ENCODE results near the gene SHC3. TPM values are rescaled to one million over a fixed set of nuclear protein-coding genes. Genes with fewer than 3 reads are reported as not detected.

The SHC3 gene
- polyA plus RNA-seq, 3 donors, result not detected

DNA sequence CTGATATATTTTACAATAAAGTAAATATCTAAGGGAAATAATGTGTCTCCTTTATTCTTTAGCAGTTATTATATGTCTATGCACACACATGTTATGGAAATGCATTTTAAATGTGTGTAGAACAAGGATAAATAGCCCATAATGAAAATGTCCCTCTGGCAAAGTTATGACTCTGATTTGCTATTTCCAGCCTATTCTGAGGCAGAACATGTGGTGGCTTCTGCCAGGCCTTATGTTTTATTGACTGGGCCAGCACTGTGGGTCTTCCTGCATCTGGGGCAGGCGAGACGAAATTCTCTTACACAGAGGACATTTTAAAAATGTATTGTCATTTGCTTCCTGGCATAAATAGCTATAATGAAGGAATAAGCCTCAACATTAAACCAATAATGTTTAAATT lies 134.5 kb downstream of the SHC3 start:
- no peak overlapping the region for H3K27ac Mint-ChIP-seq
- WGBS (ENCODE audit: insufficient coverage), result no CpG with 5 or more reads among the region's 2 CpGs

DNA sequence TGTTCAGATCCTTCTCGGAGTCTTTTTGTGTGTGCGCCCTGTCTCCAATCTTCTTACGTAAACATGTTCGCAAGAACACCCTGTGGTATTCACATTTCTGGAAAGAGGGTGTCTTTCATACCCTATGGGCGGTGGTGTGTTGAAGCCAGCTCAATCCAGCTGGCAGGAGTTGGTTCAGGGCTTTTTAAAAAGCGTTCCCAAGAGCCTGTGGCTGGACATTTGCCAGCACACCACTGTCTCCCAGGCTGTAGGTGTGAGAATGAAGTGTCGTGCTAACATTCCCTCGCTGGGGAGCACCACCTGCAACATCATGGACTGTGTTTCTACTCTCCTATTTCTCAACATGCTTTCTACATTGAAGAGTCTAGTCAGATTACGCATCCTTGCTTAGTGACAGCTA lies 135.6 kb downstream of the SHC3 start:
- Histone ChIP-seq H3K27ac (ENCODE audit: low read depth in 1 of 2, low read length in 2 of 2) (no peak overlapping the region), H4K20me1 (ENCODE audit: insufficient read depth, low read length) (no peaks in the 10 kb centered on the region), H3K4me1 (ENCODE audit: control insufficient read depth in 1 of 2, insufficient read depth in 2 of 2, low read length in 2 of 2) (peaks cover 0 to 2% of the 10 kb centered on the region in 2 donors), H3K9ac (ENCODE audit: insufficient read depth, low read length, poor library complexity, severe bottlenecking) (no peak overlapping the region), H3K4me3 (replicated peaks in 1 of 3; ENCODE audit: low read depth in 2 of 3, low read length in 3 of 3) (no peak overlapping the region), H3K27me3 (ENCODE audit: control insufficient read depth in 2 of 2, insufficient read depth in 2 of 2, low read length in 2 of 2) (peaks cover 2 to 23% of the 10 kb centered on the region in 2 donors), H3K79me2 (ENCODE audit: insufficient read depth, low read length) (no peaks in the 10 kb centered on the region), H3K9me3 (replicated peaks in 1 of 2; ENCODE audit: control insufficient read depth in 1 of 2, insufficient read depth in 1 of 2, low read length in 2 of 2) (no peaks in the 10 kb centered on the region), H2AFZ (ENCODE audit: insufficient read depth, low read depth, low read length, poor library complexity, severe bottlenecking) (no peak overlapping the region), H3K36me3 (replicated peaks in 1 of 2; ENCODE audit: control insufficient read depth in 1 of 2, insufficient read depth in 2 of 2, low read length in 2 of 2) (no peaks in the 10 kb centered on the region), H3K4me2 (replicated peaks; ENCODE audit: extremely low read depth, low read length, poor library complexity, severe bottlenecking) (no peak overlapping the region)
- WGBS (ENCODE audit: insufficient coverage), result 100% methylated on average over 3 of the region's 9 CpGs
- Mint-ChIP-seq H3K27ac (no peak overlapping the region), H3K4me3 (no peak overlapping the region), H3K36me3 (no peaks in the 10 kb centered on the region), H3K27me3 (ENCODE audit: low read depth in 3 of 3) (peaks cover 13 to 26% (median 25%) of the 10 kb centered on the region in 3 donors), H3K9me3 (peaks cover 0 to 2% (median 0%) of the 10 kb centered on the region in 7 donors), H3K4me1 (peaks cover 2% of the 10 kb centered on the region)
- DNase-seq, result no peak
- intact Hi-C loops (cut with micrococcal nuclease), result no loop called here
- TF ChIP-seq, protein P1, sequence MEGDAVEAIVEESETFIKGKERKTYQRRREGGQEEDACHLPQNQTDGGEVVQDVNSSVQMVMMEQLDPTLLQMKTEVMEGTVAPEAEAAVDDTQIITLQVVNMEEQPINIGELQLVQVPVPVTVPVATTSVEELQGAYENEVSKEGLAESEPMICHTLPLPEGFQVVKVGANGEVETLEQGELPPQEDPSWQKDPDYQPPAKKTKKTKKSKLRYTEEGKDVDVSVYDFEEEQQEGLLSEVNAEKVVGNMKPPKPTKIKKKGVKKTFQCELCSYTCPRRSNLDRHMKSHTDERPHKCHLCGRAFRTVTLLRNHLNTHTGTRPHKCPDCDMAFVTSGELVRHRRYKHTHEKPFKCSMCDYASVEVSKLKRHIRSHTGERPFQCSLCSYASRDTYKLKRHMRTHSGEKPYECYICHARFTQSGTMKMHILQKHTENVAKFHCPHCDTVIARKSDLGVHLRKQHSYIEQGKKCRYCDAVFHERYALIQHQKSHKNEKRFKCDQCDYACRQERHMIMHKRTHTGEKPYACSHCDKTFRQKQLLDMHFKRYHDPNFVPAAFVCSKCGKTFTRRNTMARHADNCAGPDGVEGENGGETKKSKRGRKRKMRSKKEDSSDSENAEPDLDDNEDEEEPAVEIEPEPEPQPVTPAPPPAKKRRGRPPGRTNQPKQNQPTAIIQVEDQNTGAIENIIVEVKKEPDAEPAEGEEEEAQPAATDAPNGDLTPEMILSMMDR (IDR thresholded peaks at IDR 0.05), result no peak

More for the DNA sequence above, 134.5 kb downstream of the SHC3 start:
- Mint-ChIP-seq H3K4me1 (no peaks in the 10 kb centered on the region), H3K27me3 (ENCODE audit: low read depth in 3 of 3) (peaks cover 16 to 28% (median 24%) of the 10 kb centered on the region in 3 donors), H3K9me3 (peaks cover 0 to 2% (median 0%) of the 10 kb centered on the region in 7 donors), H3K36me3 (no peaks in the 10 kb centered on the region), H3K4me3 (no peak overlapping the region)
- Histone ChIP-seq H3K9ac (ENCODE audit: insufficient read depth, low read length, poor library complexity, severe bottlenecking) (no peak overlapping the region), H2AFZ (ENCODE audit: insufficient read depth, low read depth, low read length, poor library complexity, severe bottlenecking) (no peak overlapping the region), H3K27me3 (ENCODE audit: control insufficient read depth in 2 of 2, insufficient read depth in 2 of 2, low read length in 2 of 2) (peaks cover 2 to 24% of the 10 kb centered on the region in 2 donors), H3K36me3 (replicated peaks in 1 of 2; ENCODE audit: control insufficient read depth in 1 of 2, insufficient read depth in 2 of 2, low read length in 2 of 2) (no peaks in the 10 kb centered on the region), H3K4me2 (replicated peaks; ENCODE audit: extremely low read depth, low read length, poor library complexity, severe bottlenecking) (no peak overlapping the region), H3K9me3 (replicated peaks in 1 of 2; ENCODE audit: control insufficient read depth in 1 of 2, insufficient read depth in 1 of 2, low read length in 2 of 2) (no peaks in the 10 kb centered on the region), H4K20me1 (ENCODE audit: insufficient read depth, low read length) (no peaks in the 10 kb centered on the region), H3K4me3 (replicated peaks in 1 of 3; ENCODE audit: low read depth in 2 of 3, low read length in 3 of 3) (no peak overlapping the region), H3K4me1 (ENCODE audit: control insufficient read depth in 1 of 2, insufficient read depth in 2 of 2, low read length in 2 of 2) (no peaks in the 10 kb centered on the region), H3K27ac (ENCODE audit: low read depth in 1 of 2, low read length in 2 of 2) (no peak overlapping the region), H3K79me2 (ENCODE audit: insufficient read depth, low read length) (no peaks in the 10 kb centered on the region)
- TF ChIP-seq, protein P1 (IDR thresholded peaks at IDR 0.05), result no peak
- DNase-seq, result no peak
- intact Hi-C loops (cut with micrococcal nuclease), result no loop called here
